HG02970 (cell line): ENCODE results near the gene SORCS1.
A peak's percentile ranks its signal among the peaks of the same experiment; 100 is the strongest.

Source experiments
- ATAC-seq: cut with Tn5 transposase; IDR thresholded peaks from one replicate; pipeline ENCODE4 v1.9.1; 2021; ENCODE audit warnings: mild to moderate bottlenecking, moderate library complexity, moderate number of reproducible peaks; ENCODE audit not compliant: unreplicated experiment, low FRiP score

Gene SORCS1

DNA sequence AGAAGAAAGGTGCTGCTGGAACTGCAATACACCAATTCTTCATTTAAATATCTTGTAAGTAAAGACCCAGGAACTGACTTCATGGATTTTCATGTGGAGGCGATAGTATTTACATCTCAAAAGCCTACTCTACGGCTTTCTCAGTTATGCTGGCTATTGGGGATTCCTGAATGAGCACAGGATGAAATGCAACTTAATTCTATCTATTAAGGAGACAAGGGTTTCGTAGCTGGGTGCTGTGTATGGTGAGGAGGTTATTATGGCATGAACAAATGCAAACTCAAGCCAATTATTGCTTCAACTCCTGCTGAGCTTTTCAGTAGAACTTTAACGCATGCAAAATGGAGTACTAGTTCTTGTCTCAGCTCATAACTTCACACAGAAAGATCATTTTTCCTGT lies 251.2 kb downstream of the SORCS1 start:
- ATAC-seq: no peak

DNA sequence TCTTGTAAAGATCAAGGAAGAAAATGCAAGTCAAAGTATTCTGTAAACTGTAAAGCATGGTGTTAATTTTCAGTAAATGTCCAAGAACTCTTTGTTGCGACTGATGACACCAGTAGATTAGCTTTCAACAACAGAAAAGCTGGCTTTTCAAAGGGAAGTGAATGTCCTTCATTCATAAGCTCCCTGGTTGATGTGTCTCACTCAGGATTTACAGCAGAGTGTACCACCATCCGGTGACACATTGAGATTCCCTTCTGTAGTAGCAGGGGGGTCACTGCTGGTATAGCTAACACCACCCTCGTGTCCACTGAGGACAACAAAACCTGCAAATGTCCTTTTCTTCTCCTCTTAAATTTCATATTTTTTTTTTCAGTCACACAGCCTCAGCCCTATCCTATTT lies 253.4 kb downstream of the SORCS1 start:
- no peak for ATAC-seq

DNA sequence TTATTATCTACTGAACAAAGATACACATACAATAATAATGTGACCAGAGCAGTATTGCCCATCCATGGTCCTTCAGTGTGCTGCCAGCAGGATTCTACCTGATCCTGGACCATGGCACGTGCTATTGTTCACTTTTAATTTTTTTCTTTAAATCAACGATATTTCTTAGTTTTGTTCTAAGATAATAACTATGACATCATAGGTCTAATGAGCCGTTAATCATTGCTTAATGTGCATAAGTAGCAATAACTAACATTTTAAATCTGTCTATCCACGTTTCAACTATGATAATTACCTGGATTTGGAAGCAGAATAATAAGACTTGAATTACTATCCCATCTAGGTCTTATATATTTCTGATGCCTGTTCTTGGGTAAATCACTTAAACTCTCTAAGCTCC lies 253.8 kb downstream of the SORCS1 start:
- ATAC-seq: no peak

DNA sequence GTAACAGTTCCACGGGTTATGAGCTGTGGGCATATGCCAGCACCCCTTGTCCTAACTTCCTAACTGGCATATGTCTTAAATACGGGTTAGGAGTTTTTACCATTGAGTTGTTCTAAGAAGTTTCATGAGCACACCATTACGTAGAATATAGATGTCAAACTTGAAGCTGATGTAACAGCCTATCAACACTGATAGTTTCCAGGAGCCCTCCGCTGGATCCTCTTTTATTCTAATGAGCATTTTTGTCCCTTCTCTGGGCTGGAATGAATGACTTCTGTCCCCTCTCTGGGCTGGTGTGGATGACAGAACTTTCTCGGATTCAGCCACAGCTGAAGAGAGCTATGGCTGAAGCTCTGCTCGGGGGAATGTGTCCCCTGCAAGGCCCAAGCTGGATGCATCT lies 256.3 kb downstream of the SORCS1 start:
- ATAC-seq: no peak

DNA sequence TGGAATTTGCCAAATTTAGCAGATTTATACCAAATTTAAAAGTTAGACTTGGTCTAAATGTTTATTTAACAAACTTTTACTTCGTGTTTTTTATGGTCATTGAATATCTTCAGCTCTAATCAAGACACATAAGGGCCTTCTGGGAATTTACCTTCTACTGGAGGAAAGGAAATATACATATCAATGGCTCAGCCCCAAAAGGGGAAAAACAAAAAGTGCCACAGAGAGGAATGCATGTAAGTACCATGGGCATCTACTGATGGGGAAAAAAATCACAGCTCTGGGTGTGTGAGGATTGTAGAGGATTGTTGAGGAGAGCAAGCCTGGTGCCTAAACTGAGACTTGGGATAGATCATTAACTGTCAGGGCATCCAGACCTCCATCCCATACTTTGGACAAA lies 260.3 kb downstream of the SORCS1 start:
- no peak for ATAC-seq

DNA sequence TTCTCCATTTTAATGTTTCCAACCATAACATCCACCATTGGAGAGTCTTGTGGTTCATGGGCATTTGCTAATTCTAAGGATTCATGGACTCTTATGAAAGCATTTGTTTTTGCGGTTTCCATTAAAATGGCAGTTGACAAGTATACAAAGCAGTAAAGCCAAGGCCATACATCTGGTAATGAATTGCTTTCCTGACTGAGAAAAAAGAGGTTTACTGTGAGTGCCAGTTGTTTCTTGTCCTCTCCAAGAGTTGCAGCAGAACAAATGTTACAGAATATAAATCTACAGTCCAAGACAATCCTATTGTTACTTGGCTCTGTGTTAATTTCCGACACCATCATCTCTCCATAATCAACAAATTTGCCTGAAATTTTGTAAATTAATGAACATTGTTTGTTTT lies 261.3 kb downstream of the SORCS1 start:
- ATAC-seq: no peak

DNA sequence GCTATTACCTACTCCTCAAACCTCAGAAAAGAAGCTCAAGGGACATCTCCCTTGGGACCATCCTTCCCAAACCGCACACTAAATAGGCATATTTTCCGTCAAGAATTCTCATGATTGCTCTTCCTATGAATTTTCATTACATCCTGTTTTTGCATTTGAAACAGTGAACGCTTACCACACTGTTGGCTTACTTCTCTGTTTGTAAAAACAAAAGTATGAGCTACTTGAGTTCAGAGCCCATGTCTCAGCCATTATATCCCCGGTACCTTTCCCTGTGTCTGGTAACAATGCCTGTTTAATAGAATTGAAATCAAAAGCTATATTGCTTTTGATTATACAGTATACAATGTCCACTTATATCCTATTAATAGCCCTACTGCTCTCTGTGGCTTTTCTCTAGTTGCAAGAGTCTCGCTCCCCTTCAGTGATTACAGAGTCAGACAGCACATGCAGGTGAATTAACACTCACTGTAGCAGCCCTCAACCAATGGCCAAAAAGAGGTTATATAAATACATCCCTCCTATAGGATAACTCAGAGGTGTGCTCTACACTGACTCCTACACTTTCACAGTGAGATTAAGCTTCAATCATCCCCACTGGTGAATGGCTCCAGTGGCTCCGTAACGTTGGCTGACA lies 264.4 kb downstream of the SORCS1 start:
- ATAC-seq: no peak

DNA sequence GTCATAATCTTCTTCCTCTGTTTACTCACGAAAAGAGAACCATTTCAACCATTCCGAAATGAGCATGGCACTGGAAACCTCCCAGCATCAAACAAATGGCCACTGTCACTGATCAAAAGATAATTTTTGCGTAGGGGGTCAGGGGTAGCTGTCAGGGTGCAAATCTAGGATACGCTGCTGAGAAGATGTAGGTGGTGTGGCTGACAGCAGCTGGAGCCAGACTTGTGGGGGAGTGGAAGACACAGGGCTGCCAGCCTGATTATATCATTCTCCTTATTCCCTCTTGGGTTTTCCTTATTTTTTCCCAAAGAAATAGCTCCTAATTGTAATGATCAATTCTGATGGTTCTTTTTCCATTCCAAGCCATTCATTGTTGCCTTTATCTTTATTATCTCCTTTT lies 266.1 kb downstream of the SORCS1 start:
- no peak for ATAC-seq

DNA sequence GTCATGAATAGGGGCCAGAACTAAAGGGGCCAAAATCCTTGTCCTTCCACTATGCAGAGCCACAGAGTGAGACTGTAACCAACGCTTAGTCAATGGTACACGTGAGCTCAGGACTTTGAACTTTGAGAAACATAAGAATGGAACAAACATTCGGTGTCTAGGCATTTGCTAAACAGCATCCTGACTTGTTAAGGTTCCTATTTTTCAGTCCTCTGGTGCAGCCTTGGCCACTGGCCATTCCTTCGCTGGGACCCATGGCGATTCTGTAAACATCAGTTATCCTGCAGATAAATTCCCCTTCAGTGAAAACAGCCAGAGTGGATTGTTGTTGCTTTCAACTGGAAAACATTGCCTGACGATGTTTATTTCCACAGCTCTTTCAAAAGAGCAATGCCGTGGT lies 266.8 kb downstream of the SORCS1 start:
- no peak for ATAC-seq

DNA sequence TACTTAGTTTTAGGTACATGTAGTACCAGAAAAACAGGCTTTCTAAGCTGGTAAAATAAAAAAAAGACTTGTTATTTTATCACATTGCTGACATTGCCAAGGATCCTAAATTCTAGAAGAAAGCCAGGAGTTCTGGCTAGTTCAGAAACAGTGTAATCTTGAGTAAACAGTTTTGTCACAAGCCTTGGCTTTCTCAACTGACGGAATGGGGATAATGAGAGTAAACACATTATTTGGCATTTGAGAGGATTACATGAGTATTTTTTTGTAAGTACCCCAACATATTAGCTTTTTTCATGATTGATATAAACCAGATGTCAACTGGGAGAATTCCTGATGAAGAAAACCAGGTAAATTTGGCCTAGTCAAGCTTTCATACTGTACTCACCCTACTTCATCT lies 269.8 kb downstream of the SORCS1 start:
- ATAC-seq: no peak

DNA sequence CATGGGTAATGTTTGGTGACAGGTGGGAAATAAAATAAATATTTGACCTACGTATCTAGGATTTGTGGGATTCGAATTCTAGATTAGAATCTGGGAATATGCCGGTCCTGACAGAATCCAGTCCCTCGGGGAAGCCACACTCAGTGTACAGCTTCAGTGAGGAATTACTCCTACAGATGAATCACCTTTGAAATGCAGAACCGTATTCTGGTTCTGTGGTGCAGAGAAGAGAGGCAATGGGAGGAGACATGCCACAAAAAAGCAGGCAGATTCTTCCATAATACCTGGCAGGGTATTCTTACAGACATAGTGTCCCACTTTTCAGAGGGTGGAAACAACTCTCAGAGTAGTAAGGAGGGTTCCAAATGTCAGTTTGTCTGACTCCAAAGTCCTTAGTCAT lies 286.9 kb downstream of the SORCS1 start:
- ATAC-seq: no peak

DNA sequence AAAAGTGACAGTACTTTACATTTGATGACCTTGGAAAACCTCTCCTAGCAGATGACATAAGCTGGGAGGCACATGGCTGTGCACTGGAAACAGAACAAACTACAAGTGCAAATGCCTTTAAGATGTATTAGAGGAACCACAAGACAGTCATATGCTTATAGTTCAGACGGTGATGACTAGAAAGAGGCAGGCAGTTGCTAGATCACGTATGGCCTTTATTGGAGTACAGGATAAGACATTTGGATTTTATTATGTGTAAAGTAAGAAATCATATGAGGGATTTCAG lies 290.0 kb downstream of the SORCS1 start:
- ATAC-seq: no peak

DNA sequence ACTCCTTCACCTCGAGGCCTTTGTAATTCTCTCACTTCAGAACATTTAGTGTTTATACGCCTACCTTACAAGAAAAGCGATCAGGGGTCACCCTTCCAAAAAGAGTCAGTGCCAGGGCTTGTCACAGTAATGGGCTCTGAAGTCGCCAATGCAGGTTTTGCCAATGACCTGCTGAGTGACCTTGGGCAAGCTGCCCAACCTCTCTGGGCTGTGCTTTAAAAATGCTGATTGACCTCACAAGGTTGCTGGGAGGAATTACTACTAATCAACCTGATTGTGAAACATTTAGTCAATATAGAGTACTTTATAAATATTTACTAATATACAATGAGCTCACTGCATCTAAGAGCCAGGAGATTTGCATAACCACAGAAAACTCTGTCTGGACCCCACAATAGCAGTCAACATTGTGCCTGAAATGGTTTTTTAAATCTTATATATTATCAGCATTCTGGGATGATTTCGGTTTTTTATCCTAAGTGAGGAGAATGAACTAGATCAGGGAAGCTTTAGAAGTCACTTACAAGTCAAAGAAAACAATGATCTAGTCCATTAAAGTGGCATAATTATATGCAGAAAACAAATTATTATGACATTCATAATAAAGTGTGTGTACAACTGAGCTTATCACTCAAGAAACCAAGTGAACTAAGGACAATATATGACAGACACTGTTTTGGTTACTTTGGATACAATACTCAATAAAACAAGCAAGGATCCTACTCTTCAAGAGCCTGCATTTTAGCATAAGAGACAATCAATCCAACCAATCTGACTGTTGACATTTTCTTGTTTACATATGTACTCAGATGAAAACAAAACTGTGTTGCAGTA lies 290.5 kb downstream of the SORCS1 start:
- no peak for ATAC-seq

DNA sequence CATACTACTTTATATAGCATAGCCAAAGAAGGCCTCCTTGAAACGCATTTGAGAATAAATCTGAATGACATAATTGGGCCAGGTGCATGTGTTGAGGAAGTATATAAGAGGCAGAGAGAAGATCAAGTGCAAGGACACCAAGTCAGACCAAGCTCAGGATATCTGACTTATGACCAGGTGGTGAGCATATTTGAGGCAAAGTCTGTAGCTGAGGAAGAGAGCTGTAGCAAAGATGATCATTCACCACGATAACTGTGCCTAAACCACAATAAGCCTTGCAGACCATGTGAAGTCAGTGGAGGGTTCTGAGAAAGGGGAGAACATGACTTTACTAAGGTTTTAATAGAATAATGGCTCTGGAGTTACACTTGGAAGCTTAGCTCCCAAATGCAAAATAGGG lies 292.3 kb downstream of the SORCS1 start:
- ATAC-seq: no peak

DNA sequence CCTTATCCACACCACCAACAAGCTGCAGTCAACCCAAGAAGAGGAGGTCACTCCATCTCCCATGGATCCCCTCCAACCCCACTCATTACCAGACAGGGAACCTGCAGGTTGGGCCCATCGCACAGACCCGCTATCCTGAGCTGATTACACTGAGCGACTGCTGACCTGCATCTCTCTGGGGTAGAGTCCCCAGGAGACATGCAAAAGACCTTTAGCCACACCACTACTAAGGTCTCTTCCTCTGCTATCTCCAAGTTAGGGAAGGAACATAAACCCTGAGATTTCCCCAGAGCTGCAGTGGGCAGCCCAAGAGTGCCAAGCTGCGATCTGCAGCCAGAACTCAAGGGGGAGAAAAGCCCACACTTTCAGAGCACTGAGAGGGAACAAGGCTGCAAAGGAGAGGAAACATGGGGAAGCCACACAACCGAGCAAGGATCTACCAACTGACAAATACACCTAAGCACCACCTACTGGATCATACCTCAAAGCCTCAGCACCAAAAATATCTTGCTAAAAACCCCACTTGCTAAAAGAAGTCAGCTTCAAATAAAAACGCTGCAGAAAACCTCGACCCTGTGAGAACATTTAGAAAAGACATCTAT lies 298.2 kb downstream of the SORCS1 start:
- no peak for ATAC-seq

DNA sequence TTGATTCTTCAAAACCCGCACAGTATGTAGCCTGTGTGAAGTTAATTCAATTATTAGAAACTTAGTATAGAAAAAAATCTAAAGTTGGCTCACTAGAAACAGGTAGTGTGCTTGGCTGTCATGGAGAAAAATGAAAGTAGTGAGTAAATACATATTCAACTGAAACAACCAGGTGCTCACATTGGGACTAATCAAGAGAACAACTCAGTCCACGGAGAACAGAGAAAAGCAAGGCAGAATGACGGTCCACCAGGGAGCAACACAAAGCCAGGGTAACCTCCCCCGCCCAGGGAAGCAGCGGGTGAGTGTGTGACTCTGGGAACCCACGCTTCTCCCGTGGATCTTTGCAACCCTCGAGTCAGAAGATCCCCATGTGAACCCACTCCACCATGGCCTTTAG lies 300.5 kb downstream of the SORCS1 start:
- no peak for ATAC-seq

DNA sequence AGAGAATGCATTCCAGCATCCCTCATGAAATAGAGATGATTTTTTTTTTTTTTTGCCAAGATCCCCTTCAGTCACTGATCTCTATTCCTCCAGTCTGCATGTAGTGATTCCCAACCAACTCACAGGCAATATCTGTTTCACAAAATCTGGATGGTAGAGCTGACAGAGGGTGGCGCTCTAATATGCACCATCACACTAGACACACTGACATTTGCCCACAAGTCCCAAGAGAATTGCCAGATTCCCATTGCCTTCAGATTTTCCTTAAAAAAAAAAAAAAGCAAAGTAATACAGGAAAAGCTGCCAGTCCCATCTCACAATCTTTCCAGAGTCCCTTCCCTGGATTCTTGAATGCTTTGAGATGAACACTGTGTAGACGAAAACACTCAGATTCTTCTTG lies 301.0 kb downstream of the SORCS1 start:
- ATAC-seq: no peak

DNA sequence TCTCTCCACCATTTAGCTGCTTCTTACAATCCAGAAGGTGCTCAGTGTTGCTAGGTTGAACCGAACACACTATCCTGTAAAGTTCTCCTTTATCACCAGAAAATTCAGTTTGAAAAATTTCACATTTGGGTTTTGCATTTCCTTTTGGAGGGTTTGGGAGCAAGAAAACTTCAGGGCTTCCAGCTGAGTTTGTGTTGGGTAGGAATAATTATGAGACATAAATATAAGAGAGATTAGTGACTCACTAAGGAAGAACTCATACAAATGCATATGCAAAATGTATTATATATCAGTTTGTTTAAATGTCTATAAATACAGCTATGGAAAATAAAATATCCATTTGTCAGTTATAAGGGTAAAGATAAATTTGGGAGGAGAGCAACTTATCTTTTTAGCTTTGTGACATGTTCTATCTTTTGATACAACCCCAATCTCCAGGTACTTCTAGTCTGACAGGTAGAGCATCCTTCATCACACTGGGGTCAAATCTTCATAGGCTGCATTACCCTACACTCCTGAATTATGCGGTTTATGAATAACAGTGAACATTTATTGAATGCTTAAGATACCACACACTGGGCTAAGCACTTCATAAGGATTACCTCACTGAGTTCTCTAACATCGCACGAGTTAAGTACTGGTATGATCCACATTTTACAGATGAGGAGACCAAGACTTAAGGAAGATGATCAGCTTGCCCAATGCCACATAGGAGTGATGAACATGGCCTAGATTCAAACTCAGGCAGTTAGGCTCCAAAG lies 304.4 kb downstream of the SORCS1 start:
- no peak for ATAC-seq

DNA sequence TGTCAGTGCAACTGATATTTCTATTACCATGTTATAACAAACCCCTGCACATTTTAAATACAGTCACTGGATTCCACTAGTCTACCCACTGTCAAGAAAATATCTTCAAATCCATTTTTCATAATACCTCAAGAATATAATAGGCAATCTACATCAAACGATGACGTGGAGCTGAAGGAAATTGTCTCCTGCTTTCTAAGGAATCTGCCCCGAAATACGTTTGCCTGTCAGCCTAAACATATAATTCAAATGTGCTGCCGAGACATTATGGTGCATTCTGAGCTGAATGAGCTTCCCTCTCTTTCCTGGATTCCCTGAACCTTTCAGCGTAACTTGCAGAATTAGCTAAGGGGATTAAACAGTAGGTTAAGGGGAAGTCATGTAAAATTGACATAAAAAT lies 306.8 kb downstream of the SORCS1 start:
- ATAC-seq: no peak

DNA sequence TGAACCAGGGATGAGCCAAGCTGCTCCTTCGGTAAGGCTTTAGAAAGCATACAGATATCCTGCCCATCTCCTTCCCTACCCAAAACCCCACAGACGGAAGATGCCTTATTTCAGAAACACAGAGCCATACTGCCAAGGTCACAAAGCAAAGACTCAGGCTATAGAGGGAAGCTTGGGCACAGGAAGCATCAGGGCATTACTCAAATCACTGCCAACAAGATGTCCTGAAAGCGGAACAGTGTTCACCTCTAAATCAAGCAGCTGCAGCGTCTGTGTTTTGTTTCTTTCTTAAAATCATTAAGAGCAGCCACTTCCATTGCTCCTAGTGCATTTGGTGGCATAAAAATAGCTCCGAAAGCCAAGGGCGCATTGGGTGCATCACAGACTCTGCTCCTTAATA lies 307.3 kb downstream of the SORCS1 start:
- ATAC-seq: no peak

DNA sequence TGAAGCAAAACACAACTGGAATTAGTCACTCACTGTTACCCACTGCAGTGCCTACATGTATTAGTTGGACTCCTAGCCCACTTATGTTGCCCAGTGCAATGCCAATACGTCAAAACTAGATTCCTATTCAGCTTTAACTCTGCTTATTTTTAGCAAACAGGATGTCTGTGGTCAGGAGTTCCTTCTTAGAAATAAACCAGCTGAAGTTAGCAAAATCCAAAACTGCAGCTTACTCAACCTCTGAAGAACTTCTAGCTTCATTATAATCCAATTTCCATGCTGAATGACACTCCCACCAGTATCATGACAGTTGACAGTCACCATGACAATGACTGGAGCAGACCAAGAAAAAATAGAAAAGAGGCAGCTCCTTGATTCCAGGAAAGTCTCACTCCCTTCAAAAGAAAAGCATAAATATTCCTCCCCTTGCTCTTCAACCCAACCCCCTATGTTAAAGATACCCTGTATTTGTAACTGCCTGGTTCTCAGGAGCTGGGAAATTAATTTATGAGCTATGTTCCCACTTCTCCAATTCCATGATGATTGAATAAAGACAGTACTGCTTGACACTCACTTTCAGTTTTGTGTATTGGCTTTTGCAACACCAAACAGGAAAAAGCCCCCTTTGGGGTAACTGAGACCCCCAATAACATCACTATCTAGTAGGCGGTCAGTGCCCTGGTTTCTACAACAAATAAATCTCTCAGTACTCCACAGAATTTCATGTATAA lies 327.4 kb downstream of the SORCS1 start:
- peak; percentile 79 for ATAC-seq
